Panc1 (cell line): ENCODE measurements around the gene FMR1. TPM values are rescaled to one million over a fixed set of nuclear protein-coding genes. Genes with fewer than 3 reads are reported as not detected.

Experiments
- ATAC-seq: fragments of 200-7000 bp; cut with Tn5 transposase; 2 replicates; pipeline ENCODE4 v1.9.1; 2020; ENCODE audit warnings: mild to moderate bottlenecking, moderate library complexity
- BruUV-seq: library from RNA; stranded (reverse); fragments of 400-500 nt; replicated peaks from 2 replicates; lab custom pipeline; 2021; lab: Mats Ljungman, UMichigan
- CTCF ChIA-PET: fragments of 300-600 bp; sonication (Branson Sonifier 250); formaldehyde crosslinking; loops from one replicate; lab custom pipeline; 2022; ENCODE audit warnings: antibody characterized with exemption; lab: Charles Lee
- POLR2A ChIA-PET: fragments of 300-600 bp; sonication (Branson Sonifier 250); formaldehyde crosslinking; loops from one replicate; lab custom pipeline; 2022; ENCODE audit warnings: antibody characterized with exemption; lab: Charles Lee
- DNase-seq: peaks from one replicate; pipeline ENCODE4 v3.0.0-alpha.2; 2010; ENCODE audit warnings: low read depth, low spot score
- H3K27ac ChIP-seq: 2 replicates; pipeline ENCODE4 v1.5.1; 2011; ENCODE audit warnings: mild to moderate bottlenecking, low read length, inconsistent platforms
- H3K27me3 ChIP-seq: fragments of 200-500 bp; sonication (Bioruptor generic); 2 replicates; pipeline ENCODE4 v1.6.0; 2014; ENCODE audit warnings: low read length, inconsistent platforms; ENCODE audit not compliant: control insufficient read depth, insufficient read depth
- H3K36me3 ChIP-seq: fragments of 200-500 bp; sonication (Bioruptor generic); 2 replicates; pipeline ENCODE4 v1.5.1; 2014; ENCODE audit warnings: inconsistent platforms, mild to moderate bottlenecking, low read length, moderate library complexity; ENCODE audit not compliant: control insufficient read depth, insufficient read depth
- H3K4me1 ChIP-seq: 2 replicates; pipeline ENCODE4 v1.5.1; 2011; ENCODE audit warnings: inconsistent platforms, mild to moderate bottlenecking, low read length, moderate library complexity; ENCODE audit not compliant: control insufficient read depth, insufficient read depth
- H3K4me3 ChIP-seq, 2 experiments: 2 replicates each; pipeline ENCODE4 v1.5.1; 2011 to 2012; ENCODE audit warnings: low read depth in 2 of 2, low read length in 2 of 2, mild to moderate bottlenecking in 2 of 2, inconsistent platforms in 1 of 2, moderate library complexity in 1 of 2
- H3K9me3 ChIP-seq: fragments of 200-500 bp; sonication (Bioruptor generic); 2 replicates; pipeline ENCODE4 v1.5.1; 2014; ENCODE audit warnings: low read depth, mild to moderate bottlenecking, inconsistent platforms, low read length, moderate library complexity; ENCODE audit not compliant: control insufficient read depth, insufficient read depth
- CTCF ChIP-seq: fragments of 450-650 bp; IDR thresholded peaks from 2 replicates; pipeline ENCODE4 v1.5.1; 2017; ENCODE audit warnings: mild to moderate bottlenecking
- POLR2AphosphoS5 ChIP-seq: IDR thresholded peaks from 2 replicates; pipeline ENCODE4 v1.6.1; 2012; ENCODE audit warnings: mild to moderate bottlenecking, low read depth, low read length, moderate library complexity
- REST ChIP-seq, 2 experiments: IDR thresholded peaks; 2 replicates each; pipeline ENCODE4 v1.6.1; 2011 to 2012; ENCODE audit warnings: low read depth in 2 of 2, control low read depth in 1 of 2, low read length in 1 of 2, mild to moderate bottlenecking in 1 of 2, moderate library complexity in 1 of 2; ENCODE audit not compliant: insufficient read depth in 1 of 2
- SIN3A ChIP-seq: IDR thresholded peaks from 2 replicates; pipeline ENCODE4 v1.6.1; 2012; ENCODE audit warnings: low read depth, mild to moderate bottlenecking, low read length, moderate library complexity, borderline replicate concordance; ENCODE audit not compliant: insufficient read depth
- TCF7L2 ChIP-seq: IDR thresholded peaks from 2 replicates; pipeline ENCODE4 v1.6.1; 2011; ENCODE audit warnings: mild to moderate bottlenecking, low read depth, low read length, inconsistent platforms
- in situ Hi-C: cut with HindIII; loops from 2 replicates; pipeline ENCODE4 v1.10.0; 2016; ENCODE audit warnings: low sequenced_read_pairs, low pct_unique_long_range_greater_than_20kb
- intact Hi-C: fragments of 100-400 bp; cut with micrococcal nuclease; formaldehyde crosslinking; loops from one replicate; pipeline ENCODE4 v1.10.0; 2022; ENCODE audit not compliant: unreplicated experiment
- total RNA-seq: library from RNA; stranded (reverse); gene quantifications from one replicate; pipeline ENCODE4 v1.2.1, GENCODE V29; 2021; ENCODE audit not compliant: unreplicated experiment

The FMR1 gene
- total RNA-seq, 1 experiment from 2014 or later, result 68.9 TPM

GRCh38 chrX:147899379-147900114 is 12.2 kb upstream of the FMR1 start:
- intact Hi-C loops, result no loop called here
- TF ChIP-seq POLR2AphosphoS5 (no peak), TCF7L2 (no peak), REST (IDR thresholded peaks at IDR 0.05; ENCODE audit: insufficient read depth in 1 of 2, low read depth in 2 of 2, low read length in 1 of 2) (no peak), CTCF (no peak), SIN3A (no peak)
- Histone ChIP-seq H3K4me1 (no peaks in the 10 kb centered on the region), H3K9me3 (no peaks in the 10 kb centered on the region), H3K36me3 (no peaks in the 10 kb centered on the region), H3K27me3 (no peaks in the 10 kb centered on the region), H3K27ac (no peak overlapping the region), H3K4me3 (no peak overlapping the region)
- BruUV-seq, result no TSS peak
- ChIA-PET POLR2A (no interaction called here), CTCF (no interaction called here)
- DNase-seq, result no peak
- ATAC-seq, result no peak
- in situ Hi-C loops, result no loop called here

- POLR2A ChIA-PET, result no interaction called here
- intact Hi-C loops, result no loop called here
- DNase-seq, result no peak
Observed at GRCh38 chrX:147900349-147900748, 11.4 kb upstream of the FMR1 start.

GRCh38 chrX:147901461-147902126 is 10.1 kb upstream of the FMR1 start:
- in situ Hi-C loops, result no loop called here
- H3K4me1 ChIP-seq, result no peaks in the 10 kb centered on the region
- no TSS peak for BruUV-seq
- ChIA-PET POLR2A (no interaction called here), CTCF (no interaction called here)
- no peak for TF ChIP-seq REST (IDR thresholded peaks at IDR 0.05; ENCODE audit: insufficient read depth in 1 of 2, low read depth in 2 of 2, low read length in 1 of 2)
- no peak for TF ChIP-seq TCF7L2
- no peak for TF ChIP-seq CTCF
- TF ChIP-seq POLR2AphosphoS5, result no peak
- TF ChIP-seq SIN3A, result no peak
- intact Hi-C loops, result no loop called here
- H3K27me3 ChIP-seq, result no peaks in the 10 kb centered on the region
- H3K27ac ChIP-seq, result no peak overlapping the region
- no peaks in the 10 kb centered on the region for H3K36me3 ChIP-seq
- H3K4me3 ChIP-seq, result no peak overlapping the region
- ATAC-seq (no peak), DNase-seq (no peak)
- H3K9me3 ChIP-seq, result no peaks in the 10 kb centered on the region

More at GRCh38 chrX:147900349-147900748, 11.4 kb upstream of the FMR1 start:
- no TSS peak for BruUV-seq
- in situ Hi-C loops, result no loop called here
- no peaks in the 10 kb centered on the region for H3K9me3 ChIP-seq
- CTCF ChIA-PET, result no interaction called here
- no peak overlapping the region for H3K27ac ChIP-seq
- no peak for TF ChIP-seq POLR2AphosphoS5
- H3K36me3 ChIP-seq, result no peaks in the 10 kb centered on the region
- H3K27me3 ChIP-seq, result no peaks in the 10 kb centered on the region
- H3K4me3 ChIP-seq, result no peak overlapping the region
- no peak for ATAC-seq
- H3K4me1 ChIP-seq, result no peaks in the 10 kb centered on the region
